HG03460 (cell line): ENCODE results near the gene GSTM1.

Source experiments
- ATAC-seq: cut with Tn5 transposase; IDR thresholded peaks from one replicate; pipeline ENCODE4 v1.9.1; 2021; ENCODE audit not compliant: unreplicated experiment

Gene GSTM1

DNA sequence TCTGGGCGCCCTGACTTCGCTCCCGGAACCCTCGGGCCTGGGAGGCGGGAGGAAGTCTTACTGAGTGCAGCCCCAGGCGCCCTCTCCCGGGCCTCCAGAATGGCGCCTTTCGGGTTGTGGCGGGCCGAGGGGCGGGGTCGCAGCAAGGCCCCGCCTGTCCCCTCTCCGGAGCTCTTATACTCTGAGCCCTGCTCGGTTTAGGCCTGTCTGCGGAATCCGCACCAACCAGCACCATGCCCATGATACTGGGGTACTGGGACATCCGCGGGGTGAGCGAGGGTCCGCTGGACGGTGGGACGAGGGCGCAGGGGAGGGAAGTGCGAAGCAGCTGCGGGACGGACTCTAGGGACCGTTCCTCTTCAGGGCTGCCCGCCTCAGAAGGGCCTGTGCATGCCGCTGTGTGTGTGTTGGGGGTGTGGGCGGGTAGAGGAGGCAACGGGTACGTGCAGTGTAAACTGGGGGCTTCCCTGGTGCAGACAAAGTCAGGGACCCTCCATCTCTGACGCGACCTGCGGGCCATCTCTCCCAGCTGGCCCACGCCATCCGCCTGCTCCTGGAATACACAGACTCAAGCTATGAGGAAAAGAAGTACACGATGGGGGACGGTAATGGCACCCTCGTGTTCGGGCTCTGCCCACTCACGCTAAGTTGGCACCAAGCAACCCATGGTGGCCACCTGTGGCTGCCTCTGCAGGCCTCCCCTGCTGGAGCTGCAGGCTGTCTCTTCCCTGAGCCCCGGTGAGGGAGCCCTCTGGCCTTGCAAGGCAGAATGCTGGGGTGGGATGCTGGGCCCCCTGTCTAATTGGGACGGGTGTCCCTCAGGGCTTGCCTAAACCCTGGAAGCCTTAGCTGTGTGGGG, at the start of gene GSTM1:
GSTM1 (plus strand) TSS at position 177 of the 859 bp plus-strand sequence; CDS start at position 234, 57 bp downstream.
- ATAC-seq = peak; percentile 96

DNA sequence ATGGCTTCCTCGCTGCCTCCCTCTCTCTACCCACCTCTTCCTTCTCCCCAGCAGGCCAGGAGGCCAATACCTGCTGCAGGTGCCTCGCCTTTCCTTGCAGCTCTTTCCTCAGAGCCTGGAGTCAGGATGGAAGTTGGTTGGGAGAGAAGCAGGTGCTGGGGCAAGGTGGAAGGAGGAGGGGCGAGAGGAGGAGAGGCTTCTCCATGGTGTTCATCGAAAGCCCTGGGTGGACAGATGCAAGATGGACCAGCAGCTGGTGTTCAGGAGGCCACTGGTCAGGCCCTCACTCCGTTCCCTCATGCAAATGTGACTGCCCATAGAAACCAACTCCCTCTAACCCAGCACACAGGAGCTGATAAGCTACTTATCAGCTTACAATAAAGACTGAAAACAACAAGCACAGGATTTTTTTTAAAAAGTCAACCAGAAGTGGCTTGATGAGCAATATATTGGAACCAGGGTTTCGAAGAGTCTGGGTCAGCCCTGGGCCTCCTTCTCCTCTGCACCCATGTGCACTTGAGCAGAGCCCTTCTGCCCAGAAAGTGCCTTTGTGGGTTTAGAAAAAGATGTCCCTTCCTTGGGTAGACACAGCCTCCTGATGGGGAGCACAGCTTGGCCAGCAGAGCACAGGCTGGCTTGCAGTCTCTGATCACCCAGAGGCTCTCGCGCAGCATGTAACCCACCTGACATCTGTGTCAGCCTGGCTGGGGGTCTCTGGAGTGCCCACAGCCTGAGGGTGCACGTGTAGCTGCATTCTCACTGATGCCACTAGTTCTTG, 48.4 kb upstream of the GSTM1 start:
- no peak for ATAC-seq

DNA sequence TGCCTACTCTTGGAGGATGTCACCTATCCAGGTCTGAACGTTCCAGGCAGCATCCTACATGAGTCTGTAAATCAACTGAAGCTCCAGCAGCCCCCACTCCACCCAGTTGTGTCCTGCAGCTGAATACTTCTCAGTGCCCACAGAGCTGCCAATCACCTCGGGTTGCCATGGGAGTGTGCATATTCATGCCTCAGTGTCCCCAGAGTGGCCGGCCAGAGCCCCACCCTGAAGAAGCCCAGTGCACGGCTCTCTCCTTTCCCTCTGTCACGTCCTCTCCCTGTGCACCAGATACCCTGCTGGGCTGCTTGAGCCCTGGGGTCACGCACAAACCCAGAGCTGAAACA, 47.8 kb upstream of the GSTM1 start:
- ATAC-seq = no peak

DNA sequence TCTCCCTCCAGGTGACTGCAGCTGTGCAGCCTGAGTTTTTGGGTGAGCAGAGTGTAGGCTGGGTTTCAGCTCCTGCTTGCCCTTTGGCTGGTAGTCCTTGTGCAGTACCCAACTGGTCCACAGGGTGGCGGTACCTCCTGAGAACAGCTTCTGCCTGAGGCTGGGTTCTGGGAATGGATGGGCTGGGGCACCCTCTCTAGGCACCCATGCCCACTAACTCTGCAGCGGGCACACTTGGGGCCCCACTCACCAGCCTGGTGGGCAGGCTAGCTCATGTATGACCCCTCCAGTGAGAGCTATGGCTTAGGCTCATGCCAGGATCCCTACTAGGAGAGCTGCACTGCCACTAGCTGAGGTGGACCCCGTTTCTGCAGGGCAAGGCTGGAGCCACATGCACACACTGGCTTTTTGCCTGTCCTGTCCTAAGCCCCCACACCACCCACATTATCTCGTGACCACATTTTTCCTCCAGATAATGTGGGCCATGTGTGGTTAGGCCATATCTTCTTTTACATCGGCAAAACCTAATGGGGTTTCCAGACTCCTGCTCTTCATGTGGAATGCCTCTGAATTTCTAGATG, 47.2 kb upstream of the GSTM1 start:
- ATAC-seq = no peak

DNA sequence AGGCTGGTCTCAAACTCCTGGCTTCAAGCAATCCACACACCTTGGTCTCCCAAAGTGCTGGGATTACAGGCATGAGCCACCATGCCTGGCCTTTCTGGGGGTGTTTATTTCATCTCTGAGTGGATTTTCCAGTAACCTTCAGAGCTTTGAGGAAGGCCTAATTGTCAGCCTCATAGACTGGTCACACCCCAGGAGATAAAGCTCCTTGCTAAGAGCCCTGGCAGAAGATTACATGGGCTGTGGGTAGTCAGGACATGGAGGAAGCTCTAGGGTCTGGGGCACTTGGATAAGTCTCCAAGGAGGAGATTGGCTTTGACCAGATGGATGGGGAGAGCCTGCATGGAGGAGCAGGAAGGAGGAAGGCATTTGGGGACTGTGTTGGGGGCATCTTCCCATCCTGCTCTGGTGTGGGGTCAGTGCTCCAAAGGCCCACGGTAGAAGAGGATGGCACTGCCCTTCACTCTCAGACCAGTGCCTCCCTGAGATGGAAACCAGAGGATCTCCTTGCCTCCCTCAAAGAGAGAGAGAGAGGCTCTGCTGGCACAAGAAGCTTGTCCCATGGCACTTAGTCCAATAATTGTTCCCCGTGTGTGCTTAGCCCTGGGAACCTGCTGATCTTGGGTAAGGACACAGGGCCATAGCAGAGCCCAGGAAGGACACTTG, 46.4 kb upstream of the GSTM1 start:
- ATAC-seq = no peak

DNA sequence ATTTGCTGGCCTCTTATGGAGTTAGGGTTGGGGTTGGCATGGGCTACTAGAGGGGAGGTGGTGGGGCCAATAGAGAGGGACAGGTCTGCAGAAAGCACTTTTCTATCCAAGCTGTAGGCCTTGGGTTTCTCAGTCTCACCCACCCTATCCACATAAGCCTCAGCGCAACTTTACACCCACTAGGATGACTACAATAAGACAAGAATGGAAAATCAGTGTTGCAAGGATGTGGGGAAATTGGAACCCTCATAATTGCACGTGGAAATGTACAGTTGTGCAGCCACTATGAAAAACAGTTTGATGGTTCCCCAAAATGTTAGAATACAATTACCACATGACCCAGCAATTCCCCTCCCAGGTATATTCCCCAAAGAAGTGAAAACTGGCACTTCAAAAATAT, 45.8 kb upstream of the GSTM1 start:
- no peak for ATAC-seq

DNA sequence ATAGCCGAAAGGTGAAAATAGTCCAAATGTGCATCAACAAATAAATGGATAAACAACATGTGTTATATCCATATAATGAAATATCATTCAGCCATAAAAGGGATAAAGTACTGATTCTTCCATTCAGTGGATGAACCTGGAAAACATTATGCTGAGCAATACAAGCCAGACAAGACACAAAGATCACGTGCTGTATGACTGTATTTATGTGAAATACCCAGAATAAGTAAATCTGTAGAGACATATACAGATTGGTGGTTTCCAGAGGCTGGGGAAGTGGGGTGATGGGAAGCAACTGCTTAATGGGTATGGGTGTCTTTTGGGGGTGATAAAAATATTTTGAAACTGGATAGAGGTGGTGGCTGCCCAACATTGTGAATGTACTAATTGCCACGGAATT, 45.0 kb upstream of the GSTM1 start:
- ATAC-seq = no peak

DNA sequence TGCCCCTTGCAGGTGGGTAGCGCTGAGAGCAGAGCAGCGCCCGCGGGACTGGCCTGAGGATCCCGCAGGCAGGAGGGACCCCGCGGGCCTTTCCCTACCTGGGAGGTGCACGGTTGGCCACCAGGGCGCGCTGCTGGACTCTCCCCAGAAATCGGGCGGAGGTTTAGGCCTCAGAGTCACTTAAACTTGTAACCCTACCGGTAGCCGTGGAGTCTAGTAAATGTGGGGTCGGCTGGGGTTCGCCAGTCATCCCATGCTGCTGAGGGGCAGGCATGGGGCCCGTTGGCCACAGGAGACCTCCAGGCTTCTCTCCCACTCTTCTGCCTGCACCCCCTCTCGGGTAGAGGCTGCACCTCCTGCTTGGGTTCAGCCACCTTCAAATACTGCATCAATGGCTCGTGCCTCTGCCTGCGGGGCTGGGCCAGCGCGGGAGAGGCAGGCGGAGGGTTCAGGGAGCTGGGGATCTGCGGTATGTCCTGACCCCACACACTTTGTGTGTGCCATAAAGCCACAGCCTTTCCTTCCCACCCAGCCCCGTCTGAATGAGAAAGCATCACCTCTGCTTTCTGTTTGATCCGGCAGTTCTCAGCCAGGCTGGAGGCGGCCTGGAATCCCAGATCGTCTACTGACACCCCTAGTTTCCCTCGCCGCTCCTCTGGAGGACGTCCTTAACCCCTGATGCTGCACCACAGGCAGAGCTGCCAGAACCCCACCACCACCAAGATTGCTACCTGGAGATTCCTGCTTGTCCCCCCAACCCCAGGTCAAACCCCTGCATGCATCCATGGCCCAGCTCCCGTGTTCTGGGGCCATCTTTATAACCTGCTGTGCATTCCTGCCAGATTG, 44.0 kb upstream of the GSTM1 start:
- ATAC-seq = peak; percentile 86

DNA sequence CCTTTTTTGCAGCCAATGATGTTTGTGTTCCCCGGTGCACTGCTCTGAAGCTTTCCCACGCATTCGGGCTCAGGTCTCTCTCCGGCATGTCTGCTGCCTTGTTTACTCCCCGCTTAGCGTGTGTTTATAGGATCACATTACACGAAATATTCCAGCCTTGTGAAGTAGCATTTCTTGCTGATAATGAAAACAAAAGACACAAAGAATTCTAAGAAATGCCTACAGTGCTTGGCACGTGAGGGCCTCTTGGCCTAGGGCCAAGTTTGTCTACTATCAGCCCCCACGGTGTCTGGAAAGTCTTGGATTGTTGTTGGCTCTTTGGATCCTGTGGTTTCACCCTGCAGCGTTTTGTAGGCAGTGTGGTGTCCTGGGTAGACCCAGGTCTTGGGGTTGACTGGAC, 42.9 kb upstream of the GSTM1 start:
- no peak for ATAC-seq

DNA sequence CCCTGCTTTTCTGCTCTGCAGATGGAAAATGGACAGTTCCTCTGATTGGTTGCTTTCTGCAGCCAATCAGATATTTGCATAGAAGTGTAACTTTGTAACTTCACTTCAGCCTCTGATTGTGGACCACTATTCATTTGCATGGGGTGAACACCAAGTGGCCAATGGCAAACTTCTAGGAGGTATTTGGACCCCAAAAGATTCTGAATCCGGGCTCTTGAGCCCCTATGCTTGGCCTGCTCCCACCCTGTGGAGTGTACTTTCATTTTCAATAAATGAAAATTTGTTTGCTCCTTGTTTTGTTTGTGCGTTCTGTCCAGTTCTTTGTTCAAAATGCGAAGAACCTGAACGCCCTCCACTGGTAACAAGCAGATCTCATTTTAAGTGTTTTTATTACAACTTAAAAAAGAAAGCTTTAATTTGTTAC, 38.1 kb upstream of the GSTM1 start:
- no peak for ATAC-seq

DNA sequence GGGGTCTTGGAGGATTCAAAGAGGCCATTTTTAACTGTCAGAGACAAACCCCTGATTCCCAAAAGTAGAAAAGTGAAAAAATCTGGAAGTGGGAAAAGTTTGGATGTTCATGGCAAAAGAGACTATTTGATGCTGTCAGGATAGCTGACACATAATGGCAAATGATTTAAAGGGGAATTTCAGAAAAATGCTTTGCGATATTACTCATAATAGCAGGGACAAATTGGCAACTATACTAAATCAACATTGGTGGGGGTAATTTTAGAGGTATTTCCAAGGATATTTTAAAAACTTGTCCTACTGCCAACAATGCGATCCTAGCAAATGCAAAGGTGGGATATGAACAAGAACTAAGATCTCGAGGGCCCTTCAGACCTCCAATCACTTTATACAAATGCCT, 37.0 kb upstream of the GSTM1 start:
- ATAC-seq = no peak

DNA sequence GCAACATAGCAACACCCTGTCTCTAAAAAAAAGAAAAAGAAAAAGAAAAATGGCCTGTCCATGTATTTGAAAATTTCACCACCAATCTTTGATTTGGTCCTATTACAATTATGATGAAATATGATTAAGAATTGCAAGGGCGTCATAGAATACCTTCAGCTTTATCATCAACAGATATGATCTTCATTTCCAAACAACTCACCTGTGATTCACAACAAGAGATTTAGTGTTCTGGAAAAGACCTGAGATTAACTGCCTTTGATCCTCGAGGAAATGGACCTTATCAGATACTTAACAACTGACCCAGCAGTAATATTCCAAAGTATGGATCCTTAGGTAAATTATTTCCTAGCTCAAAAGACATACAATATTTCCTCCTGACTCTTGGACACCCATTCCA, 35.2 kb upstream of the GSTM1 start:
- ATAC-seq = no peak

DNA sequence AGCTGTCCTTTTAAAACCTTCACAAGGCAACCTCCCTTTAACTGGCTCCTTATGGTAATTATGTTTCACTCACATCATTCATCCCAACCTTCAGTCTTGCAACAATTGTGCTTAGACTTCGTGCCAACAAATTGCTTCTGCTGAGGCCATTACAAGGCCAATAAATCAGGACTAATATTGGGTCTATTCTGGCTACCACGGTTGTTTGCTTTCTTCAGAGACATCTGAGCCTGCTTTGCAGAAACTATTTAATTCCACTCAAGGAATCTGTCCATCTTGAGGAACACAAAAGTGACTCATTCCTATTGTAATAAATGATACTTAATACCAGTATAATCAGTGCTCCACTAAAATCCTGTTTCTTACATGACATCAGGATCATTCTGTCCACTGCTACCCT, 34.3 kb upstream of the GSTM1 start:
- no peak for ATAC-seq

DNA sequence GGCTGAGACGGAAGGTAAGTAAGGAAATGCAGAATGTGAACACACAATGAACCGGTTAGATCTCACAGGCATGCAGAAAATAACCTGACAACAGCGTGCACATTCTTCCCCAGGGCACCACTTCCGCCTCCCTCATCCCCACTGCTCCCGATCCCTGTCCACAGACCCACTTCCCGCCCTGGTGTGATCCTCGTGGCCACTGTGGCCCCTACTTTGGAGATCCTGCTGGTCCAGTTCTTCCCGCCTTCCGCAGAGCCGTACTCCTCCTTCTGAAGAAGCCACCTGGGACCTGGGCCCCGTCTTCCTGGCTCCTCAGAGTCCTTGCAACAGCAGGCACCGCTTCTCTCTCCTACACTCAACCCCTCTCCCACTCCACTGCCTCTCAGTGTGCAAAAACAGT, 33.1 kb upstream of the GSTM1 start:
- ATAC-seq = no peak

DNA sequence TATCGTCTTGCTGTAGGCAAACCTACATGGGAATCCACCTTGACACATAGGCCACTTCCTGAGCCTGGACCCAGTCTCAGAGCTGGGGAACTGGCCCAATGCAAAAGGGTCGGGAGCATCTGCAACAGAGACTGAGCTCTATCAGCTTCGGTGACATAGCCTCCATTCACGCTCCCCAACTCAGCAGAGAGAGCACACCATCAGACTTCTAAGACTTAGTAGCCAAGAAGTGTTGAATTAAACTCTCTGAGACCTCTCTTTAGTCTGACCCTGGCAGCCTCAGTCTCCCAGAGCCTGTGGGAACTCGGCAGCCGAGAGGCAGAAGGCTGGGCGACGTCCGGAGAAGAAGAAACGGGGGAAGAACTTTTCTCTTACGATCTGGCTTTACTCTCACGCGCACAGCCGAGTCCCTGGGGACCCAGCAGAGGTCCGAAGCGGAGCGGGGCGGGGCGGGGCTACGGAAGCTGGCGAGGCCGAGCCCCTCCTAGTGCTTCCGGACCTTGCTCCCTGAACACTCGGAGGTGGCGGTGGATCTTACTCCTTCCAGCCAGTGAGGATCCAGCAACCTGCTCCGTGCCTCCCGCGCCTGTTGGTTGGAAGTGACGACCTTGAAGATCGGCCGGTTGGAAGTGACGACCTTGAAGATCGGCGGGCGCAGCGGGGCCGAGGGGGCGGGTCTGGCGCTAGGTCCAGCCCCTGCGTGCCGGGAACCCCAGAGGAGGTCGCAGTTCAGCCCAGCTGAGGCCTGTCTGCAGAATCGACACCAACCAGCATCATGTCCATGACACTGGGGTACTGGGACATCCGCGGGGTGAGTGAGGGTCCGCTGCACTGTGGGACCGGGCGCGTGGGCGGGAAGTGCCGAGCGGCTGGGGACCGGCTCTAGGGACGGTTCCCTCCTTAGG, 31.8 kb upstream of the GSTM1 start, which contains the start of gene GSTM4:
GSTM4 (plus strand) TSS at position 485 of the 905 bp plus-strand sequence; CDS start at position 776, 291 bp downstream.
- ATAC-seq = peak; percentile 91

DNA sequence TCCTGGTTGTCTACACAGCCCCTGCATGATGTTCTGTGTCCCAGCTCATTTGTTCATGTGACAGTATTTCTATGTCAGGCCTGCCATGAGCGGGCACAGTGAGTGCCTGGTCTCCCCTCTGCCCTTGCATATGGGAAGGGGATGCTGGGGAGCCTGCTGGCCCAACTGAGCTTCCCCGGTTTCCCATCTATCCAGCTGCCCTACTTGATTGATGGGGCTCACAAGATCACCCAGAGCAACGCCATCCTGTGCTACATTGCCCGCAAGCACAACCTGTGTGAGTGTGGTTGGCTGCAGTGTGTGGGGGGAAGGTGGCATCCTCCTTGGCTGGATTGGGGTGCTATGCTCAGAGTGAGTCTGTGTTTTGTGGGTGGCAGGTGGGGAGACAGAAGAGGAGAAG, 30.2 kb upstream of the GSTM1 start:
- ATAC-seq = no peak

DNA sequence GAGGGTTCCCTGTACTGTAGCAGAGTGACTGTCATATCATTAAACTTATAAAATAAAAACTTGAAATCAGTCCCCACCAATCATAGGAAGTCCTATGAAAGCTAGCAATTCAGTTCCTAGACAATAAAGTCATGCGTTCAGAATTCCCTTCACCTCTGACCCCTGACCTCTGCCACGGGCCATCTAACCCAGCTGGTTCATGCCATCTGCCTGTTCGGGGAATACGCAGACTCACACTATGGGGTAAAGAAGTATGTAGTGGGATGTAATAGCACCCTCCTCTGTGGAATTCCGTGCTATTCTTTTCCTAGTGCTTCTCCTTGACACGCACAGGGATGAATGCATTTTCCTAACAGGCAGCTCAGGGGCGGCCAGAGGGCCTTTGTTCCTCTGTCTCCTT, 29.6 kb upstream of the GSTM1 start:
- ATAC-seq = no peak

DNA sequence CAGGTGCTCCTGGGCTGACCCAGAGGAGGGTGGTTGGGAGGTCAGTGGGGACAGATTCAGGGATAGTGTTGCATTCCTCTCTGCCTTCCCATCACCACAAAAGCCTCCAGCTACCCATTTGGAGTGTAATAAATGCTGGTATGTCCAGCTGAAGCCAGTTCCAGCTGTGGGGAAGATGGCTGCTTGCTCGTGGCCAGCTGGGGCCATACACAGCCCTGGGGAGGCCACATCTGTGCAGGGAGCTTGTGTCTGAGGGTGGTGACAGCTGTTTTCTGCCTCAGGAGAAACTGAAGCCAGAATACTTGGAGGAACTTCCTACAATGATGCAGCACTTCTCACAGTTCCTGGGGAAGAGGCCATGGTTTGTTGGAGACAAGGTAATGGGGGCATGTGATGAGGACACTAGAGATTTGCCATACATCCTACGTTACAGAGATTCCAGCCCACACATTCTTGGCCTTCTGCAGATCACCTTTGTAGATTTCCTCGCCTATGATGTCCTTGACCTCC, 29.0 kb upstream of the GSTM1 start:
- no peak for ATAC-seq

DNA sequence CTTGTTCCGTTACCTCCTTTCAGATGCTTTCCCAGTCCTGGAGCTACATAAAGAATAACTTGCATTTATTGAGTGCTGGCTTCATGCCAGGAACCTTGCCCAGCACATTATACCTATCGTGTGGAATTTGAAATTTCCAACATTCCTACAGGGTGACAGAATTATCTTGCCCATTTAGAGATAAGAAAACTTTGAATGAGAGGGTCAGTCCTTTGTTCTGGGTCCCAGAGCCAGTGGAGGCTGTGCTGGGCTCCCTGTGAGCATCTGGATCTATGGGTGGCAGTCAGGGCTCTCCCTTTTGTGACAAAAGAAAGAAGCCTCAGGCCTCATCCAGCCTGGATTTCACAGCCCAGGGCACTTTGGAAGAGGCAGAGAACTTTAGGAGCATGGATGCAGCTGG, 28.5 kb upstream of the GSTM1 start:
- ATAC-seq = no peak
